Measurements from ENCODE around the gene ZBTB38.

The ZBTB38 gene

GRCh38 chr3:141330235-141330634 is 38.1 kb upstream of the ZBTB38 start:
- Histone ChIP-seq H3K9ac (ENCODE audit: low read depth, low read length, poor library complexity) (no peak overlapping the region), H2BK5ac (ENCODE audit: low read length) (no peak overlapping the region), H3K14ac (ENCODE audit: low read length) (no peak overlapping the region), H3K27me3 (ENCODE audit: control insufficient read depth in 3 of 3, insufficient read depth in 3 of 3, low read depth in 1 of 3, low read length in 3 of 3) (no peaks in the 10 kb centered on the region), H3K23ac (ENCODE audit: low read depth, low read length, poor library complexity) (no peak overlapping the region), H2AFZ (ENCODE audit: low read length) (peak overlapping the region; percentile 64), H3K4me2 (ENCODE audit: insufficient read depth, low read length, poor library complexity, severe bottlenecking) (no peak overlapping the region), H3K4ac (ENCODE audit: low read length) (no peak overlapping the region), H3K27ac (replicated peaks; ENCODE audit: low read length) (no peak overlapping the region), H2BK120ac (ENCODE audit: low read depth, low read length) (no peak overlapping the region), H3K36me3 (replicated peaks in 1 of 2; ENCODE audit: control insufficient read depth in 2 of 2, insufficient read depth in 2 of 2, low read length in 2 of 2) (no peaks in the 10 kb centered on the region), H4K91ac (ENCODE audit: low read depth, low read length, poor library complexity) (no peak overlapping the region), H2AK5ac (ENCODE audit: low read depth, low read length) (no peak overlapping the region), H3K4me3 (ENCODE audit: low read length in 2 of 2) (no peak overlapping the region), H2BK12ac (ENCODE audit: low read length) (no peak overlapping the region), H3K18ac (ENCODE audit: low read length) (no peak overlapping the region), H3K9me3 (replicated peaks in 1 of 2; ENCODE audit: control insufficient read depth in 2 of 2, insufficient read depth in 1 of 2, low read depth in 1 of 2, low read length in 2 of 2) (peaks cover 0 to 7% of the 10 kb centered on the region in 2 donors), H2BK15ac (ENCODE audit: low read length) (no peak overlapping the region), H4K8ac (ENCODE audit: low read depth, low read length) (no peak overlapping the region), H3K4me1 (ENCODE audit: control insufficient read depth in 2 of 2, insufficient read depth in 1 of 2, low read depth in 1 of 2, low read length in 2 of 2) (peaks cover 8 to 47% of the 10 kb centered on the region in 2 donors), H3K79me1 (ENCODE audit: low read depth, low read length) (no peaks in the 10 kb centered on the region)
- DNase-seq (ENCODE audit: low spot score), result no peak
- WGBS, 2 donors (ENCODE audit: extremely low coverage in 2 of 2, insufficient read length in 2 of 2, insufficient replicate concordance in 1 of 2), result no CpG with 5 or more reads among the region's 3 CpGs

- WGBS, 2 donors (ENCODE audit: extremely low coverage in 2 of 2, insufficient read length in 2 of 2, insufficient replicate concordance in 1 of 2), result no CpG with 5 or more reads among the region's 3 CpGs
- no peak overlapping the region for H4K8ac ChIP-seq (ENCODE audit: low read depth, low read length)
- no peak overlapping the region for H2BK15ac ChIP-seq (ENCODE audit: low read length)
- no peak overlapping the region for H3K4me2 ChIP-seq (ENCODE audit: insufficient read depth, low read length, poor library complexity, severe bottlenecking)
- H2BK12ac ChIP-seq (ENCODE audit: low read length), result no peak overlapping the region
- no peak overlapping the region for H3K18ac ChIP-seq (ENCODE audit: low read length)
- no peak overlapping the region for H3K4ac ChIP-seq (ENCODE audit: low read length)
- H3K4me1 ChIP-seq (ENCODE audit: control insufficient read depth in 2 of 2, insufficient read depth in 1 of 2, low read depth in 1 of 2, low read length in 2 of 2), result peaks cover 8 to 53% of the 10 kb centered on the region in 2 donors
- no peak overlapping the region for H2AFZ ChIP-seq (ENCODE audit: low read length)
- H3K9me3 ChIP-seq (replicated peaks in 1 of 2; ENCODE audit: control insufficient read depth in 2 of 2, insufficient read depth in 1 of 2, low read depth in 1 of 2, low read length in 2 of 2), result peaks cover 0 to 7% of the 10 kb centered on the region in 2 donors
- no peak overlapping the region for H3K14ac ChIP-seq (ENCODE audit: low read length)
- H3K79me1 ChIP-seq (ENCODE audit: low read depth, low read length), result no peaks in the 10 kb centered on the region
- H3K9ac ChIP-seq (ENCODE audit: low read depth, low read length, poor library complexity), result no peak overlapping the region
- H2BK5ac ChIP-seq (ENCODE audit: low read length), result no peak overlapping the region
- H3K23ac ChIP-seq (ENCODE audit: low read depth, low read length, poor library complexity), result no peak overlapping the region
- no peak overlapping the region for H4K91ac ChIP-seq (ENCODE audit: low read depth, low read length, poor library complexity)
- no peak overlapping the region for H2AK5ac ChIP-seq (ENCODE audit: low read depth, low read length)
- H2BK120ac ChIP-seq (ENCODE audit: low read depth, low read length), result no peak overlapping the region
- no peak overlapping the region for H3K4me3 ChIP-seq (ENCODE audit: low read length in 2 of 2)
- DNase-seq (ENCODE audit: low spot score), result no peak
- H3K36me3 ChIP-seq (replicated peaks in 1 of 2; ENCODE audit: control insufficient read depth in 2 of 2, insufficient read depth in 2 of 2, low read length in 2 of 2), result no peaks in the 10 kb centered on the region
- no peaks in the 10 kb centered on the region for H3K27me3 ChIP-seq (ENCODE audit: control insufficient read depth in 3 of 3, insufficient read depth in 3 of 3, low read depth in 1 of 3, low read length in 3 of 3)
- H3K27ac ChIP-seq (replicated peaks; ENCODE audit: low read length), result no peak overlapping the region
Measured at GRCh38 chr3:141330718-141331376, 37.5 kb upstream of the ZBTB38 start.

- no peak for DNase-seq (ENCODE audit: low spot score)
- no peak overlapping the region for H3K27ac ChIP-seq (replicated peaks; ENCODE audit: low read length)
Measured at GRCh38 chr3:141331377-141332318, 36.7 kb upstream of the ZBTB38 start.

GRCh38 chr3:141332416-141332815 is 35.9 kb upstream of the ZBTB38 start:
- Histone ChIP-seq H3K9me3 (replicated peaks in 1 of 2; ENCODE audit: control insufficient read depth in 2 of 2, insufficient read depth in 1 of 2, low read depth in 1 of 2, low read length in 2 of 2) (peaks cover 0 to 7% of the 10 kb centered on the region in 2 donors), H3K4me1 (ENCODE audit: control insufficient read depth in 2 of 2, insufficient read depth in 1 of 2, low read depth in 1 of 2, low read length in 2 of 2) (peaks cover 7 to 55% of the 10 kb centered on the region in 2 donors), H2BK120ac (ENCODE audit: low read depth, low read length) (no peak overlapping the region), H3K4me2 (ENCODE audit: insufficient read depth, low read length, poor library complexity, severe bottlenecking) (no peak overlapping the region), H3K9ac (ENCODE audit: low read depth, low read length, poor library complexity) (no peak overlapping the region), H2BK15ac (ENCODE audit: low read length) (no peak overlapping the region), H2BK5ac (ENCODE audit: low read length) (no peak overlapping the region), H3K18ac (ENCODE audit: low read length) (no peak overlapping the region), H3K4me3 (ENCODE audit: low read length in 2 of 2) (no peak overlapping the region), H3K27me3 (ENCODE audit: control insufficient read depth in 3 of 3, insufficient read depth in 3 of 3, low read depth in 1 of 3, low read length in 3 of 3) (no peaks in the 10 kb centered on the region), H2BK12ac (ENCODE audit: low read length) (no peak overlapping the region), H3K4ac (ENCODE audit: low read length) (no peak overlapping the region), H3K79me1 (ENCODE audit: low read depth, low read length) (no peaks in the 10 kb centered on the region), H2AK5ac (ENCODE audit: low read depth, low read length) (no peak overlapping the region), H3K14ac (ENCODE audit: low read length) (no peak overlapping the region), H2AFZ (ENCODE audit: low read length) (no peak overlapping the region), H3K36me3 (replicated peaks in 1 of 2; ENCODE audit: control insufficient read depth in 2 of 2, insufficient read depth in 2 of 2, low read length in 2 of 2) (no peaks in the 10 kb centered on the region), H4K91ac (ENCODE audit: low read depth, low read length, poor library complexity) (no peak overlapping the region), H3K23ac (ENCODE audit: low read depth, low read length, poor library complexity) (no peak overlapping the region), H4K8ac (ENCODE audit: low read depth, low read length) (no peak overlapping the region), H3K27ac (replicated peaks; ENCODE audit: low read length) (no peak overlapping the region)
- DNase-seq (ENCODE audit: low spot score), result no peak
- WGBS, 2 donors (ENCODE audit: extremely low coverage in 2 of 2, insufficient read length in 2 of 2, insufficient replicate concordance in 1 of 2), result no CpG with 5 or more reads among the region's 5 CpGs

More at GRCh38 chr3:141331377-141332318, 36.7 kb upstream of the ZBTB38 start:
- Histone ChIP-seq H4K8ac (ENCODE audit: low read depth, low read length) (no peak overlapping the region), H3K18ac (ENCODE audit: low read length) (no peak overlapping the region), H2BK12ac (ENCODE audit: low read length) (no peak overlapping the region), H3K4me2 (ENCODE audit: insufficient read depth, low read length, poor library complexity, severe bottlenecking) (no peak overlapping the region), H3K4me3 (ENCODE audit: low read length in 2 of 2) (no peak overlapping the region), H3K36me3 (replicated peaks in 1 of 2; ENCODE audit: control insufficient read depth in 2 of 2, insufficient read depth in 2 of 2, low read length in 2 of 2) (no peaks in the 10 kb centered on the region), H3K9ac (ENCODE audit: low read depth, low read length, poor library complexity) (no peak overlapping the region), H3K4ac (ENCODE audit: low read length) (no peak overlapping the region), H2BK120ac (ENCODE audit: low read depth, low read length) (no peak overlapping the region), H3K14ac (ENCODE audit: low read length) (no peak overlapping the region), H3K9me3 (replicated peaks in 1 of 2; ENCODE audit: control insufficient read depth in 2 of 2, insufficient read depth in 1 of 2, low read depth in 1 of 2, low read length in 2 of 2) (peaks cover 0 to 7% of the 10 kb centered on the region in 2 donors), H3K27me3 (ENCODE audit: control insufficient read depth in 3 of 3, insufficient read depth in 3 of 3, low read depth in 1 of 3, low read length in 3 of 3) (no peaks in the 10 kb centered on the region), H2BK5ac (ENCODE audit: low read length) (no peak overlapping the region), H3K79me1 (ENCODE audit: low read depth, low read length) (no peaks in the 10 kb centered on the region), H2AFZ (ENCODE audit: low read length) (no peak overlapping the region), H2AK5ac (ENCODE audit: low read depth, low read length) (no peak overlapping the region), H2BK15ac (ENCODE audit: low read length) (no peak overlapping the region), H4K91ac (ENCODE audit: low read depth, low read length, poor library complexity) (no peak overlapping the region), H3K23ac (ENCODE audit: low read depth, low read length, poor library complexity) (no peak overlapping the region), H3K4me1 (ENCODE audit: control insufficient read depth in 2 of 2, insufficient read depth in 1 of 2, low read depth in 1 of 2, low read length in 2 of 2) (peaks cover 8 to 54% of the 10 kb centered on the region in 2 donors)
- WGBS, 2 donors (ENCODE audit: extremely low coverage in 2 of 2, insufficient read length in 2 of 2, insufficient replicate concordance in 1 of 2), result no CpG with 5 or more reads among the region's 9 CpGs

Measured in neuronal stem cell (in vitro differentiated cells).